DOHH2 (cell line): ENCODE results near the gene METTL15.
"Not testable (repeated sequence)": the region's sequence is repeated elsewhere in the genome, so short reads cannot be mapped to it uniquely, and the experiment has no call there.

Experiments
- H3F3A ChIP-seq: fragments of 200-600 bp; sonication (generic), shearing (Covaris generic); 2 replicates; pipeline ENCODE4 v1.6.0; 2016; ENCODE audit warnings: antibody characterized with exemption, mild to moderate bottlenecking; ENCODE audit not compliant: control insufficient read depth, insufficient read depth
- H3K27ac ChIP-seq: fragments of 200-600 bp; sonication (generic); 2 replicates; pipeline ENCODE4 v1.5.1; 2014; ENCODE audit warnings: low read depth, mild to moderate bottlenecking, low read length, moderate library complexity
- H3K27me3 ChIP-seq: fragments of 200-600 bp; sonication (generic); 2 replicates; pipeline ENCODE4 v1.6.1; 2014; ENCODE audit warnings: mild to moderate bottlenecking, low read length, mixed read lengths; ENCODE audit not compliant: control insufficient read depth
- H3K36me3 ChIP-seq: fragments of 200-600 bp; sonication (generic); 2 replicates; pipeline ENCODE4 v1.6.1; 2014; ENCODE audit warnings: mild to moderate bottlenecking, low read length, moderate library complexity, mixed read lengths; ENCODE audit not compliant: control insufficient read depth
- H3K4me1 ChIP-seq: fragments of 200-600 bp; sonication (generic); 2 replicates; pipeline ENCODE4 v1.6.1; 2014; ENCODE audit warnings: mild to moderate bottlenecking, low read length, mixed read lengths; ENCODE audit not compliant: control insufficient read depth
- H3K4me2 ChIP-seq: fragments of 200-600 bp; sonication (generic); 2 replicates; pipeline ENCODE4 v1.6.0; 2014; ENCODE audit warnings: mild to moderate bottlenecking, low read length, moderate library complexity
- H3K4me3 ChIP-seq: fragments of 200-600 bp; sonication (generic); 2 replicates; pipeline ENCODE4 v1.5.1; 2014; ENCODE audit warnings: mild to moderate bottlenecking, low read length, mixed read lengths
- H3K79me2 ChIP-seq: fragments of 200-600 bp; sonication (generic); 2 replicates; pipeline ENCODE4 v1.6.1; 2014; ENCODE audit warnings: mild to moderate bottlenecking, low read length, mixed read lengths; ENCODE audit not compliant: control insufficient read depth
- H3K9me2 ChIP-seq: fragments of 200-600 bp; sonication (generic); replicated peaks from 2 replicates; pipeline ENCODE4 v1.6.1; 2014; ENCODE audit warnings: mild to moderate bottlenecking, low read length, mixed read lengths; ENCODE audit not compliant: control insufficient read depth
- H3K9me3 ChIP-seq: fragments of 200-600 bp; sonication (generic); 2 replicates; pipeline ENCODE4 v1.6.1; 2014; ENCODE audit warnings: antibody characterized with exemption, low read length, mixed read lengths; ENCODE audit not compliant: control insufficient read depth, insufficient read depth
- H4K20me1 ChIP-seq: fragments of 200-600 bp; sonication (generic); 2 replicates; pipeline ENCODE4 v1.6.0; 2014; ENCODE audit warnings: low read depth, mild to moderate bottlenecking, antibody characterized with exemption, low read length, moderate library complexity; ENCODE audit not compliant: control insufficient read depth, insufficient read depth
- CTCF ChIP-seq: fragments of 200-600 bp; sonication (generic); IDR thresholded peaks from one replicate; pipeline ENCODE4 v1.5.1; 2014; ENCODE audit warnings: antibody characterized with exemption, mild to moderate bottlenecking, low read depth, low read length; ENCODE audit not compliant: poor library complexity, severe bottlenecking
- EZH2phosphoT487 ChIP-seq: fragments of 200-600 bp; sonication (generic); IDR thresholded peaks from 2 replicates; pipeline ENCODE4 v1.6.1; 2017; ENCODE audit warnings: borderline replicate concordance, mild to moderate bottlenecking, antibody characterized with exemption, low read length, moderate library complexity, mixed read lengths

The METTL15 gene

GRCh38 chr11:28318871-28319270, 210.7 kb downstream of the METTL15 start:
- H3K4me1 ChIP-seq, result no peaks in the 10 kb centered on the region
- H3K4me3 ChIP-seq, result no peak overlapping the region
- H3K27me3 ChIP-seq, result no peaks in the 10 kb centered on the region
- no peaks in the 10 kb centered on the region for H3K9me2 ChIP-seq
- H3K36me3 ChIP-seq, result no peaks in the 10 kb centered on the region
- no peak overlapping the region for H3K27ac ChIP-seq
- no peaks in the 10 kb centered on the region for H3F3A ChIP-seq
- no peak for TF ChIP-seq CTCF
- no peak for TF ChIP-seq EZH2phosphoT487
- no peak overlapping the region for H3K4me2 ChIP-seq
- H3K9me3 ChIP-seq, result no peaks in the 10 kb centered on the region
- H3K79me2 ChIP-seq, result no peaks in the 10 kb centered on the region
- H4K20me1 ChIP-seq, result no peaks in the 10 kb centered on the region

- Histone ChIP-seq H3K4me1 (no peaks in the 10 kb centered on the region), H3K4me3 (no peak overlapping the region), H3K36me3 (no peaks in the 10 kb centered on the region), H3K27ac (no peak overlapping the region), H3K27me3 (no peaks in the 10 kb centered on the region), H3K79me2 (no peaks in the 10 kb centered on the region), H3K4me2 (no peak overlapping the region), H4K20me1 (no peaks in the 10 kb centered on the region), H3F3A (no peaks in the 10 kb centered on the region), H3K9me3 (no peaks in the 10 kb centered on the region), H3K9me2 (no peaks in the 10 kb centered on the region)
- TF ChIP-seq EZH2phosphoT487, result no peak
- TF ChIP-seq CTCF, result no peak
Measured at GRCh38 chr11:28323621-28324020, 215.4 kb downstream of the METTL15 start.

GRCh38 chr11:28332393-28332792, 224.2 kb downstream of the METTL15 start:
- H3K27me3 ChIP-seq, H3K79me2 ChIP-seq, H3K4me1 ChIP-seq, H3K36me3 ChIP-seq, H3K4me2 ChIP-seq, H3F3A ChIP-seq, H3K4me3 ChIP-seq, H4K20me1 ChIP-seq, H3K27ac ChIP-seq, H3K9me3 ChIP-seq, H3K9me2 ChIP-seq: not testable (repeated sequence)

- H3K4me3 ChIP-seq, result no peak overlapping the region
- H3K36me3 ChIP-seq, result no peaks in the 10 kb centered on the region
- no peaks in the 10 kb centered on the region for H4K20me1 ChIP-seq
- no peaks in the 10 kb centered on the region for H3K9me2 ChIP-seq
- TF ChIP-seq CTCF (no peak), EZH2phosphoT487 (no peak)
- H3F3A ChIP-seq, result no peaks in the 10 kb centered on the region
- no peaks in the 10 kb centered on the region for H3K27me3 ChIP-seq
- no peaks in the 10 kb centered on the region for H3K4me1 ChIP-seq
- no peak overlapping the region for H3K4me2 ChIP-seq
- H3K79me2 ChIP-seq, result no peaks in the 10 kb centered on the region
- H3K27ac ChIP-seq, result no peak overlapping the region
- H3K9me3 ChIP-seq, result no peaks in the 10 kb centered on the region; the same call in 1 of the 2 replicates
Measured at GRCh38 chr11:28337701-28338100, 229.5 kb downstream of the METTL15 start.
